ENCODE measurements around the gene MCFD2.

GRCh38 chr2:46926863-46927262 is 11.3 kb upstream of the MCFD2 start:
- TF ChIP-seq CTCF (IDR thresholded peaks at IDR 0.05; ENCODE audit: insufficient read depth, low read length, poor library complexity, severe bottlenecking) (no peak), EZH2phosphoT487 (conservative IDR thresholded peaks at IDR 0.05; ENCODE audit: low read length) (no peak)
